GM12874 (cell line): ENCODE results near the gene ZNF688.

Source experiments
- CTCF ChIP-seq: IDR thresholded peaks from 2 replicates; pipeline ENCODE4 v1.5.1; 2011; ENCODE audit warnings: low read depth, mild to moderate bottlenecking, control low read depth, low read length, moderate library complexity; ENCODE audit not compliant: insufficient read depth

Gene ZNF688

GRCh38 chr16:30581457-30581856 lies 9.9 kb upstream of the ZNF688 start:
- no peak for TF ChIP-seq CTCF

- no peak for TF ChIP-seq CTCF
Measured at GRCh38 chr16:30574678-30575077, 3.2 kb upstream of the ZNF688 start.

- no peak for TF ChIP-seq CTCF
Measured at GRCh38 chr16:30570636-30571444, 674 bp downstream of the ZNF688 start.

- TF ChIP-seq CTCF: no peak
Measured at GRCh38 chr16:30569746-30570635, 1.5 kb downstream of the ZNF688 start.

- no peak for TF ChIP-seq CTCF
Measured at GRCh38 chr16:30569281-30569680, 2.2 kb downstream of the ZNF688 start.

DNA sequence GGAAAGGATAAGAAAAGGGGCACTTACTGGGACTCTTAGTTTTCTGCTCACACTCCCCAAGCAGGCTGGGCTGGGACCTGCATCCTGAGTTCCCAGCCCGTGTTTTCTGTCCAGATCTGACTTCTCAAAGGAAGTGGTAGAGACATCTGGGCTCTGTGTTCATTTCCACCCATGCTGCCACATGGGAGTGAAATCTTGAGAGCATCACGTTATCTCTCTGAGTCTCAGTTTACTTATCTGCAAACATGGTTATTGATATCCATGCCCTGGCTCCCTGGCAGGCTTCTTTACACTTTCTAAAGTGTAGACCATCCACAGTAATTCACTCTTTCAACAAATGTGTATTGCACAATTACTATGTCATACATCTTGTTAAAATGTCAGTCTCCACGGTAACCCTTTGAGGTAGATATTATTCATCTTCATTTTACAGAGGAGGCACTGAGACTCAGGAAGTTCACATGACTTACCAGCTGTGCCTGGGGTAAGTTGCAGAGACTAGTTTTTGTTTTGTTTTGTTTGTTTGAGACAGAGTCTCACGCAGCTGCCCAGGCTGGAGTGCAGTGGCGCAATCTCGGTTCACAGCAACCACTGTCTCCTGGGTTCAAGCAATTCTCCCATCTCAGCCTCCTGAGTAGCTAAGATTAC lies 3.4 kb downstream of the ZNF688 start:
- TF ChIP-seq CTCF: no peak
